ENCODE results near the gene TMEM170B.

Gene TMEM170B

DNA sequence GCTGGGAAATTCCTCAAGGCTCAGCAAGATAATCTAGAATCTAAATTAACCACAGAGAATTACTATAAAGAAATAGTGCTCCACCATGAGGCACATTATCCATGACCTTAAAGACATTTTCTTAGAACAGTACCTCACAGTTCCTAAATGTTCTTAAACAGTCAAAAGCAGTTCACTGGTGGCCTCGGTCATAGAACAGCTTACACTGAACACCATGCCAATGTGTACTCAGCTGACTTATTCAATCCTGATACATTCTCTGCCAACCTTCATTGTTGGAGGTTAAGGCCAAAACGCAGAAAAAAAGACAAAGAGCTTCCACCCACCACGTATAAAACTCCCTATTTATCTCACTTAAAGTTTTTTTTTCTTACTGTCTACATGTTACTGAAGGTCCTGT lies 21.8 kb upstream of the TMEM170B start:
- Mint-ChIP-seq H3K27ac (peak overlapping the region; percentile 76), H3K27me3 (no peaks in the 10 kb centered on the region), H3K4me1 (peaks cover 39% of the 10 kb centered on the region), H3K9me3 (peaks cover 8% of the 10 kb centered on the region), H3K36me3 (peaks cover 3% of the 10 kb centered on the region), H3K4me3 (no peak overlapping the region)
- ATAC-seq: no peak

DNA sequence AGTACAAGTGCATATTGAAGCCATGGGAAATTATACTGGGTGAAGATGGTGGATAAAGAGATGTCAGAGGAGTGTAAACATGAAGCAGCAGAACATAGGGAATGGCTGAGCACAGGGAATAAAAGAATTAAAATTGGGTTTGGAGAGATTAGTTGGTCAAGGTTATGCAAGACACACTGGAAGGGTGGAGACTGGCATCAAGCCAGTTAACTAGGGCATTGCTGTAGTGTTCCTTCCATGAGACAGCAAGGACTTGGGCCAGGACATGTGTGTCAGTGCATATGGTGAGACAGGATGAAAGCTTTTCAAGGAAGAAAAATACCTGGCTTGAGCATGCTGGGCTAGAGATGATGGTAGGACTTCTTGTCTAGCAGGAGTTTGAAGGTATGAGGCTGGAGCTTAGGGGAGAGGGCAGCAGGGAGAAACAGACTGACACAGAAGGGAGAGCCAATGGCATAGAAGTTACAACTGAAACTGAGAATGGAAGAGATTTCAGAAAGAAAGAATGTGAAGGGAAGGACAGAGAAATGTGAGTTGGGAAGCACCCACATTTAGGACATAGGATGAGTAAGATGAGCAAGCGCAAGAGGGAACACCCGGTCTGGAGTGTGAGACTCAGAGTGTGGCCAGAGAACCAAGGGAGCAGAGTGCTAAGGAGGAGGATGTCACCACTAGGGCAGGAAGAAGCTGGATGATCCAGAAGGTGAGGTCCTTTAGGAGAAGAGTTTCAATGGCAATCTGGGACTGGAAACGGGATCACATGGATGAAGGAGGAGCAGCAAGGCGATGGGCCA lies 14.5 kb upstream of the TMEM170B start:
- no peak overlapping the region for H3K4me3 Mint-ChIP-seq
- H3K27ac Mint-ChIP-seq: no peak overlapping the region
- H3K36me3 Mint-ChIP-seq: no peaks in the 10 kb centered on the region
- ATAC-seq: no peak
- no peaks in the 10 kb centered on the region for H3K27me3 Mint-ChIP-seq
- H3K4me1 Mint-ChIP-seq: peaks cover 8% of the 10 kb centered on the region
- H3K9me3 Mint-ChIP-seq: peaks cover 3% of the 10 kb centered on the region

DNA sequence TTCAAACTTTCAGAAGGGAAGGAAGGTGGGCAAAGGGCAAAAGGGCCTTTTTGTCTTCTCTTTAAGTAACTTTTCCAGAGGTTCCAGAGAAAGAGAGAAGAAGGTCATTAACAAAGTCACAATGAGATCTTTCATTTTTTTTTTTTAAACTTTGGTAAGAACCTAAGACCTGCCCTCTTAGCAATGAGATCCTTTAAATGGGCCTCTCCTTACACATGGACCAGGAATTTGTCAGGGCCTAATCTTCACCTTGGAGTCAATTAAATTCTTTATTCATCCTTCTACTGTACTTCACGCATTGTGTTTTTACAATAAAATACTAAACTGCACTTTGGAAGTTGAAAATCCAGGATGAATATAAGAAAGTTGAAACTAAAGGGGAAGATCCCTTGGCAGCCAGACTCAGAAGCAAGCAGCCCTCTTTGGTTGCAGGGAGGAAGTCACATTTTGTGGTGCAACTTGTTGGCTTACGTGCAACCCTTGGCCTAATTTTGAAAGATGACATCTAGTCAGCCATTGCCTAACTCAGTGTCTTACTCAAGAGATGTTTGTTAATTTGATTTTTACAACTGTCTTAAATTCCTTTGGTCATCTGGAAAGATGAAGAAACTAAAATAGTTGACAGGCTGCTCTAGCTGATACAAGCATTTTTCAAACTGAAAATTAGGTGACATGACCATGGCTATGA lies 11.9 kb upstream of the TMEM170B start:
- no peaks in the 10 kb centered on the region for H3K36me3 Mint-ChIP-seq
- H3K27me3 Mint-ChIP-seq: no peaks in the 10 kb centered on the region
- ATAC-seq: no peak
- no peaks in the 10 kb centered on the region for H3K9me3 Mint-ChIP-seq
- no peak overlapping the region for H3K27ac Mint-ChIP-seq
- H3K4me3 Mint-ChIP-seq: no peak overlapping the region
- no peaks in the 10 kb centered on the region for H3K4me1 Mint-ChIP-seq

DNA sequence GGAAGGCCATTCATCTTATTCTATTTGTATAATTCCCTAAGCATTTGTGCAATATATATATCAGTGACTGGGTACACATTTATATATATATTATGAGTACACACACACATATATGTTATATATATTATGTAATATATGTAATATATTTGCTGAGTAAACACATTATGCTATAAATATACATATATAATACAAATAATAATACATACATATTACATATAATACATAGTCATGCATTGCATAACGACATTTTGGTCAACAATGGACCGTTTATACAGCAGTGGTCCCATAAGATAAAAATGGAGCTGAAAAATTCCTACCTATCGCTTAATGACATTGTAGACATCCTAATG lies 11.4 kb upstream of the TMEM170B start:
- H3K4me3 Mint-ChIP-seq: no peak overlapping the region
- H3K27ac Mint-ChIP-seq: no peak overlapping the region
- no peaks in the 10 kb centered on the region for H3K36me3 Mint-ChIP-seq
- no peaks in the 10 kb centered on the region for H3K27me3 Mint-ChIP-seq
- H3K9me3 Mint-ChIP-seq: no peaks in the 10 kb centered on the region
- H3K4me1 Mint-ChIP-seq: no peaks in the 10 kb centered on the region
- no peak for ATAC-seq

GRCh38 chr6:11527274-11527870 lies 10.2 kb upstream of the TMEM170B start:
- H3K27ac Mint-ChIP-seq: no peak overlapping the region
- H3K9me3 Mint-ChIP-seq: no peaks in the 10 kb centered on the region
- H3K36me3 Mint-ChIP-seq: no peaks in the 10 kb centered on the region
- H3K4me3 Mint-ChIP-seq: no peak overlapping the region
- no peak for ATAC-seq
- no peaks in the 10 kb centered on the region for H3K4me1 Mint-ChIP-seq
- H3K27me3 Mint-ChIP-seq: no peaks in the 10 kb centered on the region

DNA sequence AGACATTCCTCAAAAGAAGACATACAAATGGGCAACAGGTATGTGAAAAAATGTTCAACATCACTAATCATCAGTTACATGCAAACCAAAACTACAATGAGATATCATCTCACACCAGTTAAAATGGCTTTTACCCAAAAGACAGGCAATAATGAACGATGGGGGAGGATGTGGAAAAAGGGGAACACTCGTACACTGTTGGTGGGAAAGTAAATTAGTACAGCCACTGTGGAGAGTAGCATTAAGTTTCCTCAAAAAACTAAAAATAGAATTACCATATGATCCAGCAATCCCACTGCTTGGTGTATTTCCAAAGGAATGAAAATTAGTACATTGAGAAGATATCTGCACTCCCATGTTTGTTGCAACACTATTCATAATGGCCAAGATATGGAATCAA lies 8.6 kb upstream of the TMEM170B start:
- Mint-ChIP-seq H3K9me3 (no peaks in the 10 kb centered on the region), H3K27ac (no peak overlapping the region), H3K4me1 (no peaks in the 10 kb centered on the region), H3K4me3 (no peak overlapping the region), H3K36me3 (no peaks in the 10 kb centered on the region), H3K27me3 (no peaks in the 10 kb centered on the region)
- ATAC-seq: no peak

GRCh38 chr6:11532097-11532496 lies 5.5 kb upstream of the TMEM170B start:
- Mint-ChIP-seq H3K9me3 (no peaks in the 10 kb centered on the region), H3K4me3 (no peak overlapping the region), H3K27me3 (no peaks in the 10 kb centered on the region), H3K36me3 (no peaks in the 10 kb centered on the region), H3K27ac (no peak overlapping the region), H3K4me1 (peaks cover 7% of the 10 kb centered on the region)
- no peak for ATAC-seq

GRCh38 chr6:11534561-11534960 lies 3.0 kb upstream of the TMEM170B start:
- no peaks in the 10 kb centered on the region for H3K9me3 Mint-ChIP-seq
- no peak overlapping the region for H3K4me3 Mint-ChIP-seq
- no peaks in the 10 kb centered on the region for H3K27me3 Mint-ChIP-seq
- no peak for ATAC-seq
- H3K27ac Mint-ChIP-seq: no peak overlapping the region
- peaks cover 13% of the 10 kb centered on the region for H3K4me1 Mint-ChIP-seq
- H3K36me3 Mint-ChIP-seq: no peaks in the 10 kb centered on the region

DNA sequence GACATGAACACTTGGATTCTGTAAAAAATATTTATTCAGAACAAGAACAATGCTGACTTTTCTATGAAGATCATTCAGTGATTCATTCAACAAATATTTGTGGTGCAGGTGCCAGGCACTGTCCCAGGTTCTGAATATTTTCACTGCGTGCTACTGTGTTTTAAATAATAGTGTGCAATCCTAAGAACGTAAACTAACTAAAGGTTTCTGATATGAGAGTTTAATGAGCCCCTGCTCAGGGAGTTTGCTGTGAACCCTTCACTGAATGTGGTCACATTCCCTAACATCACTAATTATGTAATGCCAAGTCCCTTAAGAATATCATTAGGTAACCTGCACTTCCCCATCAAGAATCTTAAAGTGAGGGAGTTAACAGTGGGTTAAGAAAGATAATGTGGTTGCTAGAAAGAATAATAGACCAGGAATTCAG lies 1.7 kb upstream of the TMEM170B start:
- Mint-ChIP-seq H3K4me1 (peaks cover 13% of the 10 kb centered on the region), H3K9me3 (no peaks in the 10 kb centered on the region), H3K27ac (no peak overlapping the region), H3K36me3 (no peaks in the 10 kb centered on the region), H3K27me3 (no peaks in the 10 kb centered on the region), H3K4me3 (no peak overlapping the region)
- no peak for ATAC-seq

- Mint-ChIP-seq H3K4me3 (peak overlapping the region; percentile 83), H3K27me3 (no peaks in the 10 kb centered on the region), H3K4me1 (peaks cover 13% of the 10 kb centered on the region), H3K9me3 (no peaks in the 10 kb centered on the region), H3K36me3 (no peaks in the 10 kb centered on the region), H3K27ac (peak overlapping the region; percentile 58)
- ATAC-seq: no peak
These were observed 754 bp upstream of the TMEM170B start for GRCh38 chr6:11536795-11537194.

DNA sequence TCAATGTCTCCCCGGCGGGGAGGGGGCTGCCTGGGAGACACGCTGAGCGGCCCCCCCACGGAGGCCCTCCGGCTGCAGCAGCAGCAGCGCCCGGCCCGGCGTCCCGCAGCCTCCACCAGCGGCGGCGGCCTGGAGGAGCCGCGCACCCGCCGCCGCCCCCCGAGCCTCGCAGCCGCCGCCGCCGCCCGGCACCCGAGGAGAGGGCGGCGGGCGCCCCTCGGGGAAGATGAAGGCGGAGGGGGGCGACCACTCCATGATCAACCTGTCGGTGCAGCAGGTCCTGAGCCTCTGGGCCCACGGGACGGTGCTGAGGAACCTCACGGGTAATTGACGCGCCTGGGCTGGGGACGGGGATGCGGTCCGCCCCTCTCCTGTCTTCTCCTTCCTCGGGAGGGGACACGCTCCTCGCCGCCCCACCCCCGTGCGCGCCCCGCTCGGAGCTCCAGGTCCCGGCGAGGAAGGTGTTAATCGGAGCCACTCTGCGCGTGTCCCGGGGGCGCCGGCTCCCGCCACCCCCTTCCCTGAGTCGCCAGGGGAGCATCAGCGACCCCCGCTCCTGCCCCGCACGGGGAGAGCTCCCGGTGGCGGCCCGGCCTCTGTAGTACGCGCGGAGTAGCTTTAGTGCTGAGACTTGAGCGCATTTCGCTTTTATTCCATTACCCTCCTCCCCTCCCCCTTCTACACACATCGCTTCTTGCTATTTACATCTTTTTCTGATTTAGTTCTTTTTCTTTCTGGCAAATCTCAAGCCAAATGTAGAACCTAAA lies 686 bp downstream of the TMEM170B start:
- H3K36me3 Mint-ChIP-seq: no peaks in the 10 kb centered on the region
- peak; percentile 31 for ATAC-seq
- H3K9me3 Mint-ChIP-seq: no peaks in the 10 kb centered on the region
- H3K4me3 Mint-ChIP-seq: peak overlapping the region; percentile 88
- H3K27ac Mint-ChIP-seq: peak overlapping the region; percentile 78
- peaks cover 13% of the 10 kb centered on the region for H3K4me1 Mint-ChIP-seq
- no peaks in the 10 kb centered on the region for H3K27me3 Mint-ChIP-seq

GRCh38 chr6:11538819-11539468 lies 1.4 kb downstream of the TMEM170B start:
- Mint-ChIP-seq H3K36me3 (no peaks in the 10 kb centered on the region), H3K27ac (peak overlapping the region; percentile 78)

DNA sequence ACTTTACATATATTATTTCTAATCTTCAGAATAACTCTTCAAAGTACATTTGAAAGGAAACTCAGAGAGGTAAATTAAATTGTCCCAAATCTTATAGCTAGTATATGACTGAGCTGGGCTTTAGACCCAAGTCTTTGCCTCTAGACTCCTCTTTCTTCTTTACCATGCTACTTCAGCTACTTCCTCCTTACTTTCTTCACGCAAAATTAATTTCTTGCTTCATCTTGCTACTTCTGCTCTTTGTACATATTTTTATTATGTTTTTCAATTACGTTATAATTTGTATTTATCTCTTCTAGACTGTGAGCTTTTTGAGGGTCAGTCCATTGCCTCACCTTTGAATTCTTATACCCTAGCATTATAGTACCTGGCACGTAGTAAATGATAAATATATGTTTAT lies 5.3 kb downstream of the TMEM170B start:
- H3K27ac Mint-ChIP-seq: no peak overlapping the region
- no peak overlapping the region for H3K4me3 Mint-ChIP-seq
- H3K36me3 Mint-ChIP-seq: no peaks in the 10 kb centered on the region
- H3K9me3 Mint-ChIP-seq: no peaks in the 10 kb centered on the region
- H3K27me3 Mint-ChIP-seq: no peaks in the 10 kb centered on the region
- peaks cover 6% of the 10 kb centered on the region for H3K4me1 Mint-ChIP-seq
- no peak for ATAC-seq

More at GRCh38 chr6:11538819-11539468, 1.4 kb downstream of the TMEM170B start:
- ATAC-seq: no peak
- H3K4me3 Mint-ChIP-seq: peak overlapping the region; percentile 88
- no peaks in the 10 kb centered on the region for H3K9me3 Mint-ChIP-seq
- peaks cover 13% of the 10 kb centered on the region for H3K4me1 Mint-ChIP-seq
- H3K27me3 Mint-ChIP-seq: no peaks in the 10 kb centered on the region

GRCh38 chr6:11543919-11544518 lies 6.5 kb downstream of the TMEM170B start:
- Mint-ChIP-seq H3K36me3 (no peaks in the 10 kb centered on the region), H3K27me3 (no peaks in the 10 kb centered on the region), H3K4me1 (peaks cover 1% of the 10 kb centered on the region)

More at GRCh38 chr6:11543919-11544518, 6.5 kb downstream of the TMEM170B start:
- ATAC-seq: no peak
- no peak overlapping the region for H3K4me3 Mint-ChIP-seq
- no peaks in the 10 kb centered on the region for H3K9me3 Mint-ChIP-seq
- no peak overlapping the region for H3K27ac Mint-ChIP-seq
